Endothelial cell of umbilical vein (primary cell): ENCODE results near the gene SRRM2. TPM values are rescaled to one million over a fixed set of nuclear protein-coding genes. Genes with fewer than 3 reads are reported as not detected.

Experiments
- BruUV-seq: library from RNA; stranded (reverse); fragments of 400-500 nt; replicated peaks from 2 replicates; lab custom pipeline; 2021; lab: Mats Ljungman, UMichigan
- CTCF ChIA-PET: fragments of 300-600, 350-600 bp; sonication (Branson Sonifier 250); formaldehyde crosslinking; loops from one replicate; lab custom pipeline; 2021; ENCODE audit warnings: antibody characterized with exemption, inconsistent platforms; lab: Charles Lee
- POLR2A ChIA-PET: fragments of 300-600, 350-600 bp; sonication (Branson Sonifier 250); formaldehyde crosslinking; loops from one replicate; lab custom pipeline; 2021; ENCODE audit warnings: antibody characterized with exemption, inconsistent platforms; lab: Charles Lee
- DNase-seq: peaks from one replicate; pipeline ENCODE4 v3.0.0-alpha.2; 2011; ENCODE audit warnings: low read depth, low spot score
- FAIRE-seq: peaks from 2 replicates; lab custom pipeline; 2011; peaks lifted over from hg19 to GRCh38; lab: Jason Lieb, UNC
- H2AFZ ChIP-seq: 2 replicates; pipeline ENCODE4 v1.6.0; 2012; ENCODE audit warnings: low read depth, low read length, control low read depth, inconsistent platforms
- H3K27ac ChIP-seq: 2 replicates; pipeline ENCODE4 v1.5.1; 2011; ENCODE audit warnings: low read depth, mild to moderate bottlenecking, control low read depth, low read length, moderate library complexity; ENCODE audit not compliant: insufficient read depth
- H3K27me3 ChIP-seq, 2 experiments: 2 replicates each; pipeline versions ENCODE4 v1.6.0 to v1.6.1; 2011; ENCODE audit warnings: low read length in 2 of 2, mixed read lengths in 1 of 2; ENCODE audit not compliant: control insufficient read depth in 2 of 2, insufficient read depth in 2 of 2
- H3K36me3 ChIP-seq, 2 experiments: 2 replicates in 1 of 2; 3 replicates in 1 of 2; pipeline ENCODE4 v1.5.1; 2011; ENCODE audit warnings: low read length in 2 of 2, mild to moderate bottlenecking in 1 of 2, moderate library complexity in 1 of 2; ENCODE audit not compliant: control insufficient read depth in 2 of 2, insufficient read depth in 2 of 2; ENCODE audit errors: extremely low read depth in 1 of 2
- H3K4me1 ChIP-seq: 3 replicates; pipeline ENCODE4 v1.5.1; 2011; ENCODE audit warnings: mild to moderate bottlenecking, low read length; ENCODE audit not compliant: control insufficient read depth, insufficient read depth; ENCODE audit errors: extremely low read depth
- H3K4me2 ChIP-seq: 2 replicates; pipeline ENCODE4 v1.6.1; 2011; ENCODE audit warnings: low read length, control low read depth, mixed read lengths; ENCODE audit not compliant: insufficient read depth
- H3K4me3 ChIP-seq, 3 experiments: fragments of 200-600 bp in 1 of 3; sonication (generic), shearing (Covaris generic) in 1 of 3; replicated peaks in 1 of 3; 2 replicates each; pipeline ENCODE4 v1.5.1; 2011 to 2016; ENCODE audit warnings: control low read depth in 3 of 3, low read length in 3 of 3, mild to moderate bottlenecking in 2 of 3, inconsistent platforms in 1 of 3, low read depth in 1 of 3, moderate library complexity in 1 of 3; ENCODE audit not compliant: insufficient read depth in 1 of 3
- H3K79me2 ChIP-seq: 2 replicates; pipeline ENCODE4 v1.6.0; 2012; ENCODE audit warnings: low read length, inconsistent platforms; ENCODE audit not compliant: control insufficient read depth, insufficient read depth
- H3K9ac ChIP-seq: replicated peaks from 2 replicates; pipeline ENCODE3; 2011; ENCODE audit warnings: low read length, control low read depth; ENCODE audit not compliant: insufficient read depth; ENCODE audit errors: extremely low read depth
- H3K9me1 ChIP-seq: replicated peaks from 3 replicates; pipeline ENCODE4 v1.6.0; 2011; ENCODE audit warnings: mild to moderate bottlenecking, low read length; ENCODE audit not compliant: control insufficient read depth, insufficient read depth; ENCODE audit errors: extremely low read depth
- H3K9me3 ChIP-seq: replicated peaks from 2 replicates; pipeline ENCODE4 v1.5.1; 2012; ENCODE audit warnings: low read length, inconsistent platforms; ENCODE audit not compliant: control insufficient read depth, insufficient read depth
- H4K20me1 ChIP-seq: replicated peaks from 2 replicates; pipeline ENCODE3; 2011; ENCODE audit warnings: mild to moderate bottlenecking, low read length; ENCODE audit not compliant: control insufficient read depth, insufficient read depth; ENCODE audit errors: extremely low read depth
- EZH2 ChIP-seq: IDR thresholded peaks from 2 replicates; pipeline ENCODE4 v1.6.1; 2012; ENCODE audit warnings: borderline replicate concordance, low read depth, mild to moderate bottlenecking, moderate library complexity, low read length, inconsistent platforms; ENCODE audit not compliant: severe bottlenecking
- FOS ChIP-seq: IDR thresholded peaks from 2 replicates; pipeline ENCODE4 v1.6.1; 2011; ENCODE audit warnings: mild to moderate bottlenecking, low read length, moderate library complexity, borderline replicate concordance; ENCODE audit not compliant: insufficient read depth
- GATA2 ChIP-seq: IDR thresholded peaks from 2 replicates; pipeline ENCODE4 v1.7.0; 2011; ENCODE audit warnings: low read depth, mild to moderate bottlenecking, moderate library complexity, mixed read lengths, low read length; ENCODE audit not compliant: insufficient read length, insufficient read depth
- JUN ChIP-seq: IDR thresholded peaks from 2 replicates; pipeline ENCODE4 v1.6.1; 2011; ENCODE audit warnings: borderline replicate concordance, low read depth; ENCODE audit not compliant: insufficient read length, insufficient read depth
- MYC ChIP-seq: IDR thresholded peaks from one replicate; pipeline ENCODE4 v1.6.1; 2011; ENCODE audit warnings: mild to moderate bottlenecking, low read depth, low read length
- POLR2A ChIP-seq: IDR thresholded peaks from 2 replicates; pipeline ENCODE4 v1.6.1; 2012; ENCODE audit warnings: low read depth, mild to moderate bottlenecking, control low read depth, low read length
- POLR2AphosphoS5 ChIP-seq: IDR thresholded peaks from 2 replicates; pipeline ENCODE4 v1.6.1; 2012; ENCODE audit warnings: low read depth, mild to moderate bottlenecking, control low read depth, low read length, moderate library complexity; ENCODE audit not compliant: insufficient read depth
- dilution Hi-C: fragments of 300-500 bp; cut with MboI; formaldehyde crosslinking; loops from one replicate; pipeline ENCODE4 v1.15.0; 2019; ENCODE audit warnings: low sequenced_read_pairs; ENCODE audit not compliant: extremely low pct_ligation_motif_present
- intact Hi-C: fragments of 100-400 bp; cut with micrococcal nuclease; formaldehyde crosslinking; loops from one replicate; pipeline ENCODE4 v1.10.0; 2022
- polyA plus RNA-seq, 4 experiments: library from polyadenylated mRNA; depleted of rRNA in 3 of 4; stranded (reverse) in 3 of 4; unstranded in 1 of 4; fragments of >200 nt; gene quantifications; 2 replicates each; pipeline versions ENCODE4 v1.2.1 to v1.2.3, GENCODE V29; 2011 to 2012; ENCODE audit warnings: missing spikeins in 1 of 4
- total RNA-seq: library from RNA; stranded (reverse); gene quantifications from 2 replicates; pipeline ENCODE4 v1.2.3, GENCODE V29; 2021
- TF ChIP-seq, protein P1 (sequence below), 2 donors: IDR thresholded peaks; 1 replicate in 1 of 2; 2 replicates in 1 of 2; pipeline ENCODE4 v1.5.1; 2011; ENCODE audit warnings: low read length in 2 of 2, mild to moderate bottlenecking in 2 of 2, moderate library complexity in 2 of 2, control low read depth in 1 of 2, inconsistent platforms in 1 of 2, low read depth in 1 of 2; ENCODE audit not compliant: insufficient read depth in 1 of 2; ENCODE audit errors: extremely low read depth in 1 of 2
- TF ChIP-seq, protein P2 (sequence below): IDR thresholded peaks from 2 replicates; pipeline ENCODE4 v1.6.1; 2011; ENCODE audit not compliant: insufficient read depth, insufficient read length

Gene SRRM2
- total and polyA plus RNA-seq, 2 donors (not counting 3 experiments of a cell fraction or from before 2014, with no cell fraction given), result 270 to 483 TPM

DNA sequence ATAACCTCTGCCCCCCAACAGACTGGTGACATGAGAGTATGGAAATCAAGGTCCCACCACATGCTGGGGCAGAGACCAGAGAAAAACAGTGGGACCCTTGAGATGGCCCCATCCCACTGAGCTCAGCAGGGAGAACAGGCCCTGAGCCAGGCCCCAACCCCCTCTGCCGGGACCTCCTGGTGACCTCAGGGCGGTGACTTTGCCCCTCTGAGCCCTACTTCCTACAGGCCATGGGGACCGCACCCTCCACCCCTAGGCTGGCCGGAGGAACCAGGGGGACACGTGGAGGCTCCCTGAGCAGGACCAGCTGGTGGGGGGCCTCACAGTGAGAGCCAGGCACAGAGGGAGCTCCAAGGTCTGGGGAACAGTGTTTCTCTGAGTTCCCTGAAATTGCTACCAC is 13.8 kb upstream of the SRRM2 start:
- Histone ChIP-seq H3K9me1 (no peaks in the 10 kb centered on the region), H3K79me2 (no peaks in the 10 kb centered on the region), H3K9me3 (no peaks in the 10 kb centered on the region), H3K27ac (no peak overlapping the region), H3K4me3 (no peak overlapping the region), H3K4me1 (no peaks in the 10 kb centered on the region), H3K9ac (no peak overlapping the region), H4K20me1 (no peaks in the 10 kb centered on the region), H2AFZ (no peak overlapping the region), H3K36me3 (no peaks in the 10 kb centered on the region), H3K4me2 (no peak overlapping the region), H3K27me3 (no peaks in the 10 kb centered on the region)
- ChIA-PET CTCF (interaction anchor here (1.0 to 1.3 kb wide), 3 partner anchors 10 to 189 kb away, joined by 3 read pairs; no protein-coding TSS in a partner anchor), POLR2A (no interaction called here)
- BruUV-seq, result no TSS peak
- DNase-seq (no peak), FAIRE-seq (no peak)
- TF ChIP-seq POLR2AphosphoS5, result no peak
- TF ChIP-seq FOS, result no peak
- no peak for TF ChIP-seq EZH2
- TF ChIP-seq GATA2, result no peak
- TF ChIP-seq, protein P1, sequence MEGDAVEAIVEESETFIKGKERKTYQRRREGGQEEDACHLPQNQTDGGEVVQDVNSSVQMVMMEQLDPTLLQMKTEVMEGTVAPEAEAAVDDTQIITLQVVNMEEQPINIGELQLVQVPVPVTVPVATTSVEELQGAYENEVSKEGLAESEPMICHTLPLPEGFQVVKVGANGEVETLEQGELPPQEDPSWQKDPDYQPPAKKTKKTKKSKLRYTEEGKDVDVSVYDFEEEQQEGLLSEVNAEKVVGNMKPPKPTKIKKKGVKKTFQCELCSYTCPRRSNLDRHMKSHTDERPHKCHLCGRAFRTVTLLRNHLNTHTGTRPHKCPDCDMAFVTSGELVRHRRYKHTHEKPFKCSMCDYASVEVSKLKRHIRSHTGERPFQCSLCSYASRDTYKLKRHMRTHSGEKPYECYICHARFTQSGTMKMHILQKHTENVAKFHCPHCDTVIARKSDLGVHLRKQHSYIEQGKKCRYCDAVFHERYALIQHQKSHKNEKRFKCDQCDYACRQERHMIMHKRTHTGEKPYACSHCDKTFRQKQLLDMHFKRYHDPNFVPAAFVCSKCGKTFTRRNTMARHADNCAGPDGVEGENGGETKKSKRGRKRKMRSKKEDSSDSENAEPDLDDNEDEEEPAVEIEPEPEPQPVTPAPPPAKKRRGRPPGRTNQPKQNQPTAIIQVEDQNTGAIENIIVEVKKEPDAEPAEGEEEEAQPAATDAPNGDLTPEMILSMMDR (IDR thresholded peaks at IDR 0.05; ENCODE audit: extremely low read depth in 1 of 2, insufficient read depth in 1 of 2, low read depth in 1 of 2, low read length in 2 of 2), result no peak
- no peak for TF ChIP-seq JUN
- TF ChIP-seq, protein P2, sequence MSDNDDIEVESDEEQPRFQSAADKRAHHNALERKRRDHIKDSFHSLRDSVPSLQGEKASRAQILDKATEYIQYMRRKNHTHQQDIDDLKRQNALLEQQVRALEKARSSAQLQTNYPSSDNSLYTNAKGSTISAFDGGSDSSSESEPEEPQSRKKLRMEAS, result no peak
- no peak for TF ChIP-seq POLR2A
- no peak for TF ChIP-seq MYC
- dilution Hi-C loops, result no loop called here
- intact Hi-C loops, result no loop called here
